Measurements from ENCODE around the gene MAJIN.
"Not testable (repeated sequence)": the region's sequence is repeated elsewhere in the genome, so short reads cannot be mapped to it uniquely, and the experiment has no call there.

MAJIN gene

GRCh38 chr11:64990222-64990923, 18.5 kb upstream of the MAJIN start:
- DNase-seq: no peak

GRCh38 chr11:64989416-64989815, 17.5 kb upstream of the MAJIN start:
- DNase-seq: no peak

GRCh38 chr11:64987998-64988854, 16.3 kb upstream of the MAJIN start:
- DNase-seq: no peak

GRCh38 chr11:64983339-64983738, 11.4 kb upstream of the MAJIN start:
- not testable (repeated sequence) for DNase-seq

- no peak for DNase-seq
These were observed 4.7 kb upstream of the MAJIN start for GRCh38 chr11:64976651-64977050.

- no peak for DNase-seq
These were observed 2.2 kb upstream of the MAJIN start for GRCh38 chr11:64974124-64974523.

GRCh38 chr11:64970731-64971151, 1.2 kb downstream of the MAJIN start:
- no peak for DNase-seq

GRCh38 chr11:64969209-64969608, 2.7 kb downstream of the MAJIN start:
- DNase-seq: no peak

GRCh38 chr11:64967375-64967774, 4.5 kb downstream of the MAJIN start:
- no peak for DNase-seq

GRCh38 chr11:64963072-64963631, 8.8 kb downstream of the MAJIN start:
- DNase-seq: no peak

- no peak for DNase-seq
These were observed 11.2 kb downstream of the MAJIN start for GRCh38 chr11:64960719-64961118.

GRCh38 chr11:64959498-64959897, 12.4 kb downstream of the MAJIN start:
- no peak for DNase-seq

GRCh38 chr11:64954201-64954600, 17.7 kb downstream of the MAJIN start:
- no peak for DNase-seq

- DNase-seq: no peak
These were observed 20.4 kb downstream of the MAJIN start for GRCh38 chr11:64951529-64951928.

GRCh38 chr11:64947208-64947814, 24.6 kb downstream of the MAJIN start:
- no peak for DNase-seq

- no peak for DNase-seq
These were observed 35.4 kb downstream of the MAJIN start for GRCh38 chr11:64936539-64936938.

GRCh38 chr11:64935359-64936081, 36.4 kb downstream of the MAJIN start, which contains the start of gene GPHA2:
Gene GPHA2 (minus strand): TSS chr11:64935893. CDS start chr11:64935460, 433 bp downstream.
- DNase-seq: no peak

GRCh38 chr11:64934682-64935358, 37.1 kb downstream of the MAJIN start:
- DNase-seq: no peak

GRCh38 chr11:64933935-64934681, 37.8 kb downstream of the MAJIN start:
- DNase-seq: no peak

- no peak for DNase-seq
These were observed 38.5 kb downstream of the MAJIN start for GRCh38 chr11:64933213-64933934.
